ENCODE measurements around the gene RANBP10.
A peak's percentile ranks its signal among the peaks of the same experiment; 100 is the strongest.

Gene RANBP10

GRCh38 chr16:67786491-67786890, 19.9 kb downstream of the RANBP10 start:
- no peak for DNase-seq
- in situ Hi-C loops (cut with MboI; ENCODE audit: low pct_unique_long_range_greater_than_20kb, low sequenced_read_pairs) = no loop called here

DNA sequence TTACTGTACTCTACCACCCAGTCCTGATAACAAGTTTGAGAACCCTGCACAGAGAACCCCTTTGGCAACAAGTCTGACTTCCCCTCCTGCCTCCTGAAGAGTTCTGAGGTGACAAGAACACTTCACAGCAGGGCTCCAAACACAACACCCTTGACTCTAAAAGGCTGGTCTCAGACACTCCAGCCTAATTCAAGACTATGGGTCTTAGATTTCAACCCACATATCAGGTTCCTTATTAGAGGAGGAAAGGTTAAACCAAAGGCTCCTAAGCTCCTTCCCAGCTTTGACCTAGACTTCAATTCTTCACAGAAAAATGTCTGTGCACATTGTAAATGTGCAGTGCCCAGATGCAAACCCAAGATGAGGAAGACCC, 23.0 kb downstream of the RANBP10 start:
- in situ Hi-C loops (cut with MboI; ENCODE audit: low pct_unique_long_range_greater_than_20kb, low sequenced_read_pairs) = no loop called here
- DNase-seq = no peak

- in situ Hi-C loops (cut with MboI; ENCODE audit: low pct_unique_long_range_greater_than_20kb, low sequenced_read_pairs) = no loop called here
- DNase-seq = no peak
Measured at GRCh38 chr16:67782567-67783352, 23.6 kb downstream of the RANBP10 start.

DNA sequence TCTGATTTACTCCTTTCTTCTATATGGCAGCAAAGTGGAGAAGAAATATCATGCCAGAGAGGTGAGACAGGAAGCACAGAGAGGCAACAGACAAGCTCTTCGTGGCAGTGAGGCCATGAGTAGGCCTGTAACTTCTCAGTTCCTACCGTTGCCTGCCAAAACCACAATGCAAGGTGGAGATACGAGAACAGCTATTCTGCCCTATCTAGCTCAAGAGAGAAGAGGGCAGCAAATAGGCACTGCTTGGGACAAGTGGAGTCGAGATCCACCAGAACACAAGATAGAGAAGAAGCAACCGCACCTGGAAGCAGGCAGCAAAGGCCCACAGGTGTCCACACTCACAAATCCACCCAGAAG, 24.8 kb downstream of the RANBP10 start:
- peak; percentile 48 for DNase-seq
- in situ Hi-C loops (cut with MboI; ENCODE audit: low pct_unique_long_range_greater_than_20kb, low sequenced_read_pairs) = no loop called here

GRCh38 chr16:67780847-67781564, 25.4 kb downstream of the RANBP10 start:
- in situ Hi-C loops (cut with MboI; ENCODE audit: low pct_unique_long_range_greater_than_20kb, low sequenced_read_pairs) = no loop called here
- no peak for DNase-seq

GRCh38 chr16:67779256-67780014, 26.9 kb downstream of the RANBP10 start:
- no peak for DNase-seq
- in situ Hi-C loops (cut with MboI; ENCODE audit: low pct_unique_long_range_greater_than_20kb, low sequenced_read_pairs) = no loop called here

- in situ Hi-C loops (cut with MboI; ENCODE audit: low pct_unique_long_range_greater_than_20kb, low sequenced_read_pairs) = no loop called here
- DNase-seq = no peak
Measured at GRCh38 chr16:67775273-67775672, 31.1 kb downstream of the RANBP10 start.

GRCh38 chr16:67774457-67774853, 31.9 kb downstream of the RANBP10 start:
- no peak for DNase-seq
- in situ Hi-C loops (cut with MboI; ENCODE audit: low pct_unique_long_range_greater_than_20kb, low sequenced_read_pairs) = no loop called here

GRCh38 chr16:67773569-67774456, 32.5 kb downstream of the RANBP10 start:
- in situ Hi-C loops (cut with MboI; ENCODE audit: low pct_unique_long_range_greater_than_20kb, low sequenced_read_pairs) = no loop called here
- DNase-seq = no peak

- in situ Hi-C loops (cut with MboI; ENCODE audit: low pct_unique_long_range_greater_than_20kb, low sequenced_read_pairs) = no loop called here
- DNase-seq = no peak
Measured at GRCh38 chr16:67773099-67773498, 33.3 kb downstream of the RANBP10 start.

- in situ Hi-C loops (cut with MboI; ENCODE audit: low pct_unique_long_range_greater_than_20kb, low sequenced_read_pairs) = no loop called here
- DNase-seq = no peak
Measured at GRCh38 chr16:67770346-67770991, 35.9 kb downstream of the RANBP10 start.

DNA sequence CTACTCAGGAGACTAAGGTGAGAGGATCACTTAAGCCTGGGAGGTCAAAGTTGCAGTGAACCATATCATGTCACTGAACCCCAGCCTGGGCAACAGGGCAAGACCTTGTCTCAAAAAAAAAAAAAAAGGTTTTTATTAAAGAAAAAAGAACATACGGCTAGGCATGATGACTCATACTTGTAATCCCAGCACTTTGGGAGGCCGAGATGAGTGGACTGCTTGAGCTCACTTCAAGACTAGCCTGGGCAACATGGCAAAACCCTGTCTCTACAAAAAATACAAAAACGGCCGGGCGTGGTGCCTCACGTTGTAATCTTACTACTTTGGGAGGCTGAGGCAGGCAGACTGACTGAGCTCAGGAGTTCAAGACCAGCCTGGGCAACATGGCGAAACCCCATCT, 38.4 kb downstream of the RANBP10 start:
- DNase-seq = no peak
- in situ Hi-C loops (cut with MboI; ENCODE audit: low pct_unique_long_range_greater_than_20kb, low sequenced_read_pairs) = no loop called here

DNA sequence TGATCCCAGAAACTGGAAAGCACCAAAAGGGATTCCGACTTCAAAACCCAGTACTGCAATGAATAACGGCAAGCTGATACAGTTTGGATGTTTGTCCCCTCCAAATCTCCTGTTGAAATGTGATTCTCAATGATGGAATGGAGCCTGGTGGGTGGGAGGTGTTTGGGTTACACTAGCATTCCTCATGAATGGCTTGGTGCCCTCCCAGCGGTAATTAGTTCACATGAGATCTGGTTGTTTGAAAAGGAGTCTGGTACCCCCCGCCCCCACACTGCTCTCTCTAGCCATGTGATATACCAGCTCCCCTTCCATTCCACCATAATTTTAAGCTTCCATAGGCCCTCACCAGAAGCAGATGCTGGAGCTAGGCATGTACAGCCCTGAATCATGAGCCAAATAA, 40.1 kb downstream of the RANBP10 start:
- DNase-seq = no peak
- in situ Hi-C loops (cut with MboI; ENCODE audit: low pct_unique_long_range_greater_than_20kb, low sequenced_read_pairs) = no loop called here

- no peak for DNase-seq
- in situ Hi-C loops (cut with MboI; ENCODE audit: low pct_unique_long_range_greater_than_20kb, low sequenced_read_pairs) = no loop called here
Measured at GRCh38 chr16:67764158-67764667, 42.1 kb downstream of the RANBP10 start.

DNA sequence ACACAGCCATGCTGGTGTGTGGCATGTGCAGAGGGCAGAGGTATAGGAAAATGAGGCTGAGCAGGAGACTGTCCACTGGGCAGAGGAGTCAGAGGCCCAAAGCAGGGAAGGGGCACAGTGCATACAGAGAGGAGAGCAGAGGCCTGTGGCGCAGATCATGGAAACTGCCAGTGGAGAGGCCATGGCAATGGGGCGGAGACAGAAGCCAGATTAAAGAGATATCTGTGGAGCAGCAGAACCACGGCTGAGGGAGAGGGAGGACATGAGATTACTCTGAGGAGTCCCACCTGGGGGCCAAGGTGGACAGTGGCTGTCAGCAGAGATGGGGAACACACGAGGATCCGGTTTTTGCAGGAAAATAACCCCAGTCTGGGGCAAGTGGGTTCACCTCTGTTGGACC, 43.3 kb downstream of the RANBP10 start:
- in situ Hi-C loops (cut with MboI; ENCODE audit: low pct_unique_long_range_greater_than_20kb, low sequenced_read_pairs) = no loop called here
- DNase-seq = no peak

- in situ Hi-C loops (cut with MboI; ENCODE audit: low pct_unique_long_range_greater_than_20kb, low sequenced_read_pairs) = no loop called here
- no peak for DNase-seq
Measured at GRCh38 chr16:67762385-67762784, 44.0 kb downstream of the RANBP10 start.

GRCh38 chr16:67761924-67762323, 44.4 kb downstream of the RANBP10 start:
- in situ Hi-C loops (cut with MboI; ENCODE audit: low pct_unique_long_range_greater_than_20kb, low sequenced_read_pairs) = no loop called here
- DNase-seq = no peak

GRCh38 chr16:67760956-67761230, 45.5 kb downstream of the RANBP10 start:
- DNase-seq = no peak
- in situ Hi-C loops (cut with MboI; ENCODE audit: low pct_unique_long_range_greater_than_20kb, low sequenced_read_pairs) = no loop called here
